ENCODE measurements around the gene DNAJB8.
A peak's percentile ranks its signal among the peaks of the same experiment; 100 is the strongest.

Gene DNAJB8

GRCh38 chr3:128463771-128464170 lies 2.9 kb downstream of the DNAJB8 start:
- DNase-seq: no peak

GRCh38 chr3:128463354-128463753 lies 3.3 kb downstream of the DNAJB8 start:
- DNase-seq: no peak

- DNase-seq: no peak
Observed at GRCh38 chr3:128462931-128463330, 3.8 kb downstream of the DNAJB8 start.

GRCh38 chr3:128462341-128462910 lies 4.3 kb downstream of the DNAJB8 start:
- no peak for DNase-seq

- no peak for DNase-seq
Observed at GRCh38 chr3:128461731-128462130, 5.0 kb downstream of the DNAJB8 start.

- DNase-seq: no peak
Observed at GRCh38 chr3:128459461-128459820, 7.2 kb downstream of the DNAJB8 start.

- no peak for DNase-seq
Observed at GRCh38 chr3:128458746-128459460, 7.8 kb downstream of the DNAJB8 start.

- no peak for DNase-seq
Observed at GRCh38 chr3:128457937-128458336, 8.8 kb downstream of the DNAJB8 start.

GRCh38 chr3:128456776-128457715 lies 9.6 kb downstream of the DNAJB8 start:
- DNase-seq: no peak

- no peak for DNase-seq
Observed at GRCh38 chr3:128455786-128456748, 10.6 kb downstream of the DNAJB8 start.

GRCh38 chr3:128455116-128455515 lies 11.6 kb downstream of the DNAJB8 start:
- no peak for DNase-seq

GRCh38 chr3:128454310-128454618 lies 12.4 kb downstream of the DNAJB8 start:
- no peak for DNase-seq

- no peak for DNase-seq
Observed at GRCh38 chr3:128453501-128454309, 13.0 kb downstream of the DNAJB8 start.

- DNase-seq: no peak
Observed at GRCh38 chr3:128452678-128453275, 13.9 kb downstream of the DNAJB8 start.

- no peak for DNase-seq
Observed at GRCh38 chr3:128452120-128452519, 14.6 kb downstream of the DNAJB8 start.

GRCh38 chr3:128449111-128449638 lies 17.5 kb downstream of the DNAJB8 start:
- no peak for DNase-seq

GRCh38 chr3:128448491-128448890 lies 18.2 kb downstream of the DNAJB8 start:
- peak; percentile 45 for DNase-seq

GRCh38 chr3:128447561-128448013 lies 19.1 kb downstream of the DNAJB8 start:
- no peak for DNase-seq

GRCh38 chr3:128446821-128447220 lies 19.9 kb downstream of the DNAJB8 start:
- no peak for DNase-seq

GRCh38 chr3:128445357-128445756 lies 21.3 kb downstream of the DNAJB8 start:
- no peak for DNase-seq

- no peak for DNase-seq
Observed at GRCh38 chr3:128443771-128444170, 22.9 kb downstream of the DNAJB8 start.

All from central memory CD4-positive, alpha-beta T cell (primary cell).